Testis (tissue), 3 donors: Measurements from ENCODE around the gene SLC6A7. TPM values are rescaled to one million over a fixed set of nuclear protein-coding genes. Genes with fewer than 3 reads are reported as not detected.

Source experiments
- DNase-seq: peaks from one replicate; pipeline ENCODE4 v3.0.0-alpha.2; 2019
- H3K27ac ChIP-seq, 2 donors: fragments of 200-600 bp; sonication (generic); one replicate each; pipeline ENCODE4 v1.5.1; 2019
- H3K27me3 ChIP-seq: fragments of 200-600 bp; sonication (generic); one replicate; pipeline ENCODE4 v1.5.1; 2019
- H3K36me3 ChIP-seq: fragments of 200-600 bp; sonication (generic); one replicate; pipeline ENCODE4 v1.5.1; 2017; ENCODE audit warnings: low read depth; ENCODE audit errors: missing control alignments
- H3K4me1 ChIP-seq: fragments of 200-600 bp; sonication (generic); one replicate; pipeline ENCODE4 v1.5.1; 2019
- H3K4me3 ChIP-seq, 2 donors: fragments of 200-600 bp; sonication (generic); one replicate each; pipeline ENCODE4 v1.5.1; 2017 to 2019
- H3K9me3 ChIP-seq: fragments of 200-600 bp; sonication (generic); one replicate; pipeline ENCODE4 v1.5.1; 2017
- CTCF ChIP-seq, 3 experiments: fragments of 450-650 bp in 2 of 3; fragments of 200-600 bp in 1 of 3; sonication (generic) in 1 of 3; IDR thresholded peaks; one replicate each; pipeline ENCODE4 v1.5.1; 2016 to 2019; ENCODE audit warnings: antibody characterized with exemption in 3 of 3, mild to moderate bottlenecking in 2 of 3, moderate library complexity in 1 of 3
- POLR2A ChIP-seq: fragments of 450-650 bp; IDR thresholded peaks from one replicate; pipeline ENCODE4 v1.6.1; 2017; ENCODE audit warnings: antibody characterized with exemption, mild to moderate bottlenecking, moderate library complexity
- WGBS, 2 donors: methylation state at CpG; one replicate each; pipeline ENCODE4 v1.1.5; 2018; 5-methylcytosine and 5-hydroxymethylcytosine counted together
- intact Hi-C: fragments of 100-400 bp; cut with DNase I; formaldehyde crosslinking; loops from one replicate; pipeline ENCODE4 v1.15.1; 2023; ENCODE audit warnings: low total_unique reads
- polyA plus RNA-seq: library from polyadenylated mRNA; stranded (reverse); fragments of 350-450 nt; fragmentation: Illumina TruSeq; extraction: RNeasy Lipid Tissue Mini Kit (QIAGEN cat#74804); gene quantifications from one replicate; pipeline ENCODE4 v1.2.3, GENCODE V29; 2014; ENCODE audit warnings: low read depth, low replicate concordance; ENCODE audit not compliant: insufficient read depth
- total RNA-seq, 2 donors: library from RNA; depleted of rRNA; stranded (reverse); fragments of >200 nt; gene quantifications; one replicate each; pipeline ENCODE4 v1.2.3, GENCODE V29; 2016

The SLC6A7 gene
- total and polyA plus RNA-seq, 3 donors from 2014 or later, result 0.12 TPM; not detected in 2

- no peaks in the 10 kb centered on the region for H3K9me3 ChIP-seq
- DNase-seq, result no peak
- H3K4me1 ChIP-seq, result no peaks in the 10 kb centered on the region
- H3K4me3 ChIP-seq, result no peak overlapping the region
- no peak overlapping the region for H3K27ac ChIP-seq
- H3K36me3 ChIP-seq, result no peaks in the 10 kb centered on the region
- WGBS, 2 donors, result 89 to 95% methylated on average over 2 of the region's 2 CpGs
- intact Hi-C loops, result no loop called here
- TF ChIP-seq CTCF (IDR thresholded peaks at IDR 0.05) (no peak), POLR2A (no peak)
- no peaks in the 10 kb centered on the region for H3K27me3 ChIP-seq
These were observed 46.5 kb downstream of the SLC6A7 start for GRCh38 chr5:150236313-150236712.

GRCh38 chr5:150236981-150237754, 47.3 kb downstream of the SLC6A7 start:
- no peak overlapping the region for H3K27ac ChIP-seq
- H3K9me3 ChIP-seq, result no peaks in the 10 kb centered on the region
- H3K27me3 ChIP-seq, result no peaks in the 10 kb centered on the region
- no peaks in the 10 kb centered on the region for H3K4me1 ChIP-seq
- no peak for DNase-seq
- H3K36me3 ChIP-seq, result no peaks in the 10 kb centered on the region
- no peak overlapping the region for H3K4me3 ChIP-seq
- 88 to 89% methylated on average over 15 of the region's 15 CpGs for WGBS, 2 donors
- intact Hi-C loops, result no loop called here
- no peak for TF ChIP-seq CTCF (IDR thresholded peaks at IDR 0.05)
- no peak for TF ChIP-seq POLR2A

GRCh38 chr5:150238646-150239045, 48.8 kb downstream of the SLC6A7 start:
- Histone ChIP-seq H3K27me3 (no peaks in the 10 kb centered on the region), H3K9me3 (no peaks in the 10 kb centered on the region), H3K4me1 (no peaks in the 10 kb centered on the region), H3K4me3 (no peak overlapping the region), H3K36me3 (no peaks in the 10 kb centered on the region), H3K27ac (no peak overlapping the region)
- intact Hi-C loops, result no loop called here
- no peak for TF ChIP-seq CTCF (IDR thresholded peaks at IDR 0.05)
- TF ChIP-seq POLR2A, result no peak
- WGBS, 2 donors, result 89 to 99% methylated on average over 10 of the region's 10 CpGs
- DNase-seq, result no peak

GRCh38 chr5:150239099-150239793, 49.4 kb downstream of the SLC6A7 start:
- Histone ChIP-seq H3K36me3 (no peaks in the 10 kb centered on the region), H3K27ac (no peak overlapping the region), H3K4me3 (no peak overlapping the region), H3K9me3 (no peaks in the 10 kb centered on the region), H3K4me1 (no peaks in the 10 kb centered on the region), H3K27me3 (no peaks in the 10 kb centered on the region)
- WGBS, 2 donors, result 87 to 90% methylated on average over 19 to 21 of the region's 21 CpGs
- no peak for DNase-seq
- intact Hi-C loops, result no loop called here
- TF ChIP-seq CTCF (IDR thresholded peaks at IDR 0.05) (no peak), POLR2A (no peak)
